Prostate gland (tissue), 2 donors: ENCODE data around the gene IRX4.

Source experiments
- POLR2A ChIP-seq: fragments of 450-650 bp; IDR thresholded peaks from one replicate; pipeline ENCODE4 v1.6.1; 2016; ENCODE audit warnings: antibody characterized with exemption, mild to moderate bottlenecking
- POLR2AphosphoS5 ChIP-seq: sonication (generic); formaldehyde crosslinking; IDR thresholded peaks from one replicate; pipeline ENCODE4 v1.6.1; 2017; ENCODE audit warnings: antibody characterized with exemption
- TF ChIP-seq, protein P1 (sequence below), 4 experiments: fragments of 200-600 bp in 2 of 4; fragments of 450-650 bp in 2 of 4; sonication (generic) in 2 of 4; IDR thresholded peaks; 1 replicate in 3 of 4; 2 replicates in 1 of 4; pipeline ENCODE4 v1.5.1; 2016 to 2019; ENCODE audit warnings: antibody characterized with exemption in 4 of 4, mild to moderate bottlenecking in 2 of 4, moderate library complexity in 2 of 4

DNA sequence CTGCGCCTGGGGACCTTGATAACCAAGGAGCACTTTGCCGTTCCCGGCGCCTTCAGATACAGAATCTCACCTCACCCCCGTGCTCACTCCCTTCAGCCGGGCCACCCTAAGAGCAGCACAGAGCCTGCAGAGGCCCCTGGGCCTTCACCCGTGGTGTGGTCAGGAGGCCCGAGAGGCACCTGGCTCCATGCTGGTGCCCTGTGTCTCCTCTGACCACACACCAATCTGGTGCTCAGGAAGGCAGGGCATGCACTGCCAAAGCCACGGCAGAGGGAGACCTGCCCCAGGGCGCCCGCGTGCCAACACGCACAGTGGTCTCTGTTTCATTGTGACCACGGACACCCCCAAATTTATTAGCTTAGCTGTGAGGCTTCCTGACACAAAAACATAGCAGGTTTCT lies 11.3 kb downstream of the IRX4 start:
- TF ChIP-seq POLR2A = no peak
- TF ChIP-seq, protein P1, sequence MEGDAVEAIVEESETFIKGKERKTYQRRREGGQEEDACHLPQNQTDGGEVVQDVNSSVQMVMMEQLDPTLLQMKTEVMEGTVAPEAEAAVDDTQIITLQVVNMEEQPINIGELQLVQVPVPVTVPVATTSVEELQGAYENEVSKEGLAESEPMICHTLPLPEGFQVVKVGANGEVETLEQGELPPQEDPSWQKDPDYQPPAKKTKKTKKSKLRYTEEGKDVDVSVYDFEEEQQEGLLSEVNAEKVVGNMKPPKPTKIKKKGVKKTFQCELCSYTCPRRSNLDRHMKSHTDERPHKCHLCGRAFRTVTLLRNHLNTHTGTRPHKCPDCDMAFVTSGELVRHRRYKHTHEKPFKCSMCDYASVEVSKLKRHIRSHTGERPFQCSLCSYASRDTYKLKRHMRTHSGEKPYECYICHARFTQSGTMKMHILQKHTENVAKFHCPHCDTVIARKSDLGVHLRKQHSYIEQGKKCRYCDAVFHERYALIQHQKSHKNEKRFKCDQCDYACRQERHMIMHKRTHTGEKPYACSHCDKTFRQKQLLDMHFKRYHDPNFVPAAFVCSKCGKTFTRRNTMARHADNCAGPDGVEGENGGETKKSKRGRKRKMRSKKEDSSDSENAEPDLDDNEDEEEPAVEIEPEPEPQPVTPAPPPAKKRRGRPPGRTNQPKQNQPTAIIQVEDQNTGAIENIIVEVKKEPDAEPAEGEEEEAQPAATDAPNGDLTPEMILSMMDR (IDR thresholded peaks at IDR 0.05) = no peak
- TF ChIP-seq POLR2AphosphoS5 = no peak
